Left renal cortex interstitium (tissue), 4 donors: ENCODE data around the gene ECE2. TPM values are rescaled to one million over a fixed set of nuclear protein-coding genes. Genes with fewer than 3 reads are reported as not detected.
A peak's percentile ranks its signal among the peaks of the same experiment; 100 is the strongest.

Experiments used
- DNase-seq, 4 donors: peaks; one replicate each; pipeline ENCODE4 v3.0.0-alpha.2; 2013; ENCODE audit warnings: low read depth in 4 of 4, low spot score in 2 of 4, missing footprints in 1 of 4
- polyA plus RNA-seq, 4 donors: library from polyadenylated mRNA; unstranded; fragments of 120-200 nt; gene quantifications; one replicate each; pipeline ENCODE4 v1.2.1, GENCODE V29; 2013; ENCODE audit not compliant: insufficient read length in 4 of 4

ECE2 gene
- polyA plus RNA-seq, 4 donors: 0.08 to 0.14 TPM; not detected in 2

DNA sequence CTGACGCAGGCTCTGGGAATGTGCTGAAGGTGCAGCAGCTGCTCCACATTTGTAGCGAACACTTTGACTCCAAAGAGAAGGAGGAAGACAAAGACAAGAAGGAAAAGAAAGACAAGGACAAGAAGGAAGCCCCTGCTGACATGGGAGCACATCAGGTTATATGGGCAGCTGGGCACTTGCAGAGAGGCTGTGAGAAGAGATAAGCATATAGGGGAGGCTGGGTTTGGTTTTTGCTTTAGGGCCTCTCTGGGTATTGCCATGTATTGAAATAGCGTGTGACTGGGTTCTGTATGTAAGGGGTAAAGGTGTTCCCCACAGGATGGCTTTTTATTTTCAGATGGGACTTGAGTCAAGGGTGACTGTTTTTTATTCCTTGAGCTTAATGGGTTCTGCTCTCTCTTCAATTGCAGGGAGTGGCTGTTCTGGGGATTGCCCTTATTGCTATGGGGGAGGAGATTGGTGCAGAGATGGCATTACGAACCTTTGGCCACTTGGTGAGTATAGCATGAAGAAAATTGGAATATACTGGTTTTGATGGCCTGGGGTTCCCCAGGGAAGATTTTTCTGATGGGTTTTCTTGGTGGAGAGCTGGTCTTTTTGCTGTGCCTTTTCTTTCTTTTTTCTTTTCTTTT is 30.6 kb downstream of the ECE2 start:
- no peak for DNase-seq

DNA sequence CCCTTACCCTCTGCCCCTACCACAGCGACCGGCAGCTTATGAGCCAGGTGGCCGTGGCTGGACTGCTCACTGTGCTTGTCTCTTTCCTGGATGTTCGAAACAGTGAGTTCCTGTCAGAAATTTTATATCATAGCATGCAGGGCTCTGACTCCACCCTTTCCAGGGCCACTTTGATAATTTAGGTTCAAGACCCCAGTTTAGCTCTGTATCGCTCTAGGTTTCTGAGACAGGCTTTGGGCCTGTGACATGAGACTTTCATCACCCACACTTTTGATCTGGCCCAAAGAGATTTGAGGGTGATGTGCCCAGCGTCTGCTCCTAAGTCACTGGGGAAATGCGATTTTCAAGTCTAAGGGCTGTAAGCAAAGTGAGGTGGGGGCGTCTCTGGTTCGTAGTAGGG is 32.1 kb downstream of the ECE2 start:
- DNase-seq: no peak

- DNase-seq: no peak
Measured at GRCh38 chr3:184308744-184309143, 32.9 kb downstream of the ECE2 start.

- no peak for DNase-seq
Measured at GRCh38 chr3:184311633-184312032, 35.8 kb downstream of the ECE2 start.

DNA sequence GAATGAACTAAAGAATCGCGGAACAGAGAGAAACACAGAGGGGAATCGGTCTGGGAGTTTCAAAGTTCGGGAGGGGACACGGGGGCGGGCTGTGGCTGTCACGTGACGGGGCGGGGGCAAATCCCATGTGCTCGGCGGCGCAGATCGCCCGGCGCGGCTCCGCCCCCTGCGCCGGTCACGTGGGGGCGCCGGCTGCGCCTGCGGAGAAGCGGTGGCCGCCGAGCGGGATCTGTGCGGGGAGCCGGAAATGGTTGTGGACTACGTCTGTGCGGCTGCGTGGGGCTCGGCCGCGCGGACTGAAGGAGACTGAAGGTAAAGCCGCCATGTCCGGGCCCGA is 38.5 kb downstream of the ECE2 start, which contains the start of gene EIF4G1:
EIF4G1 (plus strand) TSS at position 244 of the 337 bp plus-strand sequence. CDS start 1,191 bp downstream, outside the sequence.
- peak in 3 of 4 donors; percentile 53 to 88 (median 79) for DNase-seq

DNA sequence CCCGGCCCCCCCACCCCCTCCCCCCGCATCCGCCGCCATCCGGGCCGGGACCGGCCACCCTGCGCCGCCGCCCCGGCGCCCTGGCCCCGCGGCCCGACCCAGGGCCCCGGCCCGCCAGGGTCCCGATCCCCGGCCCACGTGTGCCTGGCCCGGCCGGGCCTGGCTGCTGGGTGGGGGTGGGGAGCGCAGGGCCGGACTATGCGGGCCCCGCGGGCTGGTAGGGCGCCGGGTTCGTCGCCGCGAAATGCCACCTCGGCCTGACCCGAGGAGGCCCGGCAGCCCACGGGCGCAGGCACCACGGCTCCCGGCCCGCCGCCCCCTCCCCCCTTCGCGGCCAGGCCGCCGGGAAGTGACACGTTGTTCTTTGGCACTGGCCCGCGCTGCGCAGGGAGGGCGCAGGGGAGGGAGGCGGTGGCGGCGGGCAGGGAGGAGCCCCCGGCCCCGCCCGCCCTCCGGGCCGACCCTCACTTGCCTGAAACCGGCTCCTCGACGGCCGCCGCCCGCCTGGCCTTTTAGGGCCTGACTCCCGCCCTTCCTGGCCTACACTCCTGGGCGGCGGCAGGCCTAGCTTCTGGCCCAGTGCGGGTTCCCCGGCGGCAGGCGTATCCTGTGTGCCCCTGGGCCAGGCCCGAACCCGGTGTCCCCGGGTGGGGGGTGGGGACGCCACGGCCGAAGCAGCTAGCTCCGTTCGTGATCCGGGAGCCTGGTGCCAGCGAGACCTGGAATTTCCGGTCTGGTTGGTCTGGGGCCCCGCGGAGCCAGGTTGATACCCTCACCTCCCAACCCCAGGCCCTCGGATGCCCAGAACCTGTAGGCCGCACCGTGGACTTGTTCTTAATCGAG is 39.1 kb downstream of the ECE2 start:
- DNase-seq: peak in 1 of 4 donors; percentile 24

GRCh38 chr3:184315543-184315867 is 39.7 kb downstream of the ECE2 start:
- DNase-seq: no peak

- DNase-seq: no peak
Measured at GRCh38 chr3:184315871-184316661, 40.2 kb downstream of the ECE2 start.

DNA sequence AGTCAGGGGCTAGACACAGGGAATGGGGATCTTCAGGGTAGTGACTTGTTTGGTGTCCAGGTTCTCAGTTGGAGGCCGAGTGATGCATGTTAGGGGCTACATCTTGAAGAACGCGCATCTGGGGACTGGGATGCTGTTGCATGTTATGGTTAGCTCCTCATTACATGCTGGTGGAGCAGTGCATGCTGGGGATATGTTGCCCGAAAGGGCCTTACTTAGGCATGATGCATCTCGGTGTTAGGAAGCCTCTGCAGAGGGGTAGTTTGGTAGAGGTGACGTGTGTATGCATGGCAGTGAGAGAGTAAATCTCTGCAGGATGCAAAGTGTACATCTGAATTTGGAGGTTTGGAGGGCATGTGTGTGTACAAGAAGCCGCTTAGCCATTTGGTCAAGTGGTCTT is 41.0 kb downstream of the ECE2 start:
- DNase-seq: no peak

DNA sequence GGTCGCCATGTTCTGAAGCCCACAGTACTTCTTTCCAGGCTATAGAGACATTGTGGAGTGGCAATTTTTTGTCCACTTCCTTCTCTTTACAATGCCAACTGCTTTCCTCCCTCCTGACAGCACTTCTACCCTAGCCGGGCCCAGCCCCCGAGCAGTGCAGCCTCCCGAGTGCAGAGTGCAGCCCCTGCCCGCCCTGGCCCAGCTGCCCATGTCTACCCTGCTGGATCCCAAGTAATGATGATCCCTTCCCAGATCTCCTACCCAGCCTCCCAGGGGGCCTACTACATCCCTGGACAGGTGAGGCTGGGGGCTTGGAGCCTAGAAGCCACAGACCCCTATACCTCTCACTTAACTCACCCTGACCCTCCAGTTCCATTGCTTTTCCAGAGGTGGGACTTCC is 41.4 kb downstream of the ECE2 start:
- DNase-seq: no peak

- no peak for DNase-seq
Measured at GRCh38 chr3:184320104-184320445, 44.3 kb downstream of the ECE2 start.

DNA sequence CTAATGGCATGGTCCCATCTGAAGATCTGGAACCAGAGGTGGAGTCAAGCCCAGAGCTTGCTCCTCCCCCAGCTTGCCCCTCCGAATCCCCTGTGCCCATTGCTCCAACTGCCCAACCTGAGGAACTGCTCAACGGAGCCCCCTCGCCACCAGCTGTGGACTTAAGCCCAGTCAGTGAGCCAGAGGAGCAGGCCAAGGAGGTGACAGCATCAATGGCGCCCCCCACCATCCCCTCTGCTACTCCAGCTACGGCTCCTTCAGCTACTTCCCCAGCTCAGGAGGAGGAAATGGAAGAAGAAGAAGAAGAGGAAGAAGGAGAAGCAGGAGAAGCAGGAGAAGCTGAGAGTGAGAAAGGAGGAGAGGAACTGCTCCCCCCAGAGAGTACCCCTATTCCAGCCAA is 45.8 kb downstream of the ECE2 start:
- DNase-seq: no peak

DNA sequence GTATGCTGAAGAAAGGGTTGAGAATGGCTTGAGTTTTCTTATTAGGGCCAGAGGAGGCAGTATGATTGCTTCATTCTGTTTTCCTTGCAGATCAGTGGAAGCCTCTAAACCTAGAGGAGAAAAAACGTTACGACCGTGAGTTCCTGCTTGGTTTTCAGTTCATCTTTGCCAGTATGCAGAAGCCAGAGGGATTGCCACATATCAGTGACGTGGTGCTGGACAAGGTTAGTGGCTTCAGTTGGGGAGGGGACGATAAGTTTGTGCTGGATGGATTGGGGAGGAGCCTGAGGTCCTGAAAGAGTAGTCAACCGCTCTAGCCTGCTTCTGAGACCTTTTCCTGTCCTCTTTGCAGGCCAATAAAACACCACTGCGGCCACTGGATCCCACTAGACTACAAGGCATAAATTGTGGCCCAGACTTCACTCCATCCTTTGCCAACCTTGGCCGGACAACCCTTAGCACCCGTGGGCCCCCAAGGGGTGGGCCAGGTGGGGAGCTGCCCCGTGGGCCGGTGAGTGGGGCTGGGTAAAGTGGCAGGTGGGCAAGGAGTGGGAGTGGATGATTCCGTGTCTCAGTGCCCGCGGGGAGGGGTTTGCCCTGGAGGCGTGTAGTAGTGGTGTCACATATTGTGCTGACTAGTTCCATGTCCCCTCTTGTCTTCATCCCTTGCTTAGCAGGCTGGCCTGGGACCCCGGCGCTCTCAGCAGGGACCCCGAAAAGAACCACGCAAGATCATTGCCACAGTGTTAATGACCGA is 47.1 kb downstream of the ECE2 start:
- no peak for DNase-seq

DNA sequence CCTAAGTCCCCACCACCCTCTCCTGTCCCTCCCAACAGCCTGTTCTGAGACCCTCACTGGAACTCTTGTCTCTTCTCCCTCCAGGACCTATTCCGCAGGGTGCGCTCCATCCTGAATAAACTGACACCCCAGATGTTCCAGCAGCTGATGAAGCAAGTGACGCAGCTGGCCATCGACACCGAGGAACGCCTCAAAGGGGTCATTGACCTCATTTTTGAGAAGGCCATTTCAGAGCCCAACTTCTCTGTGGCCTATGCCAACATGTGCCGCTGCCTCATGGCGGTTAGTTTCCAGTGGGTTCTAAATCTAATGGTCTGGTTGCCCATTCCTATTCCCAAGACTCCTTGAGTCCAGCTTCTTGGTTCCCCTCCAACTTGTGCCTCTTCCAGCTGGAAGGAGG is 47.9 kb downstream of the ECE2 start:
- no peak for DNase-seq

DNA sequence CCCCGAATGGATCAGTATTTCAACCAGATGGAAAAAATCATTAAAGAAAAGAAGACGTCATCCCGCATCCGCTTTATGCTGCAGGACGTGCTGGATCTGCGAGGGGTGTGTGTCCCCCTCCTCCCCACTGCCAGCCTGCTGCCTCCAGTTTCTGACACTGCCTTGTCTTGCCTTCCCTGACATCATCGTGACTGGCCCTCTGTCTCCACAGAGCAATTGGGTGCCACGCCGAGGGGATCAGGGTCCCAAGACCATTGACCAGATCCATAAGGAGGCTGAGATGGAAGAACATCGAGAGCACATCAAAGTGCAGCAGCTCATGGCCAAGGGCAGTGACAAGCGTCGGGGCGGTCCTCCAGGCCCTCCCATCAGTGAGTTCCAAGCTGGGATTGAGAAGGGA is 49.4 kb downstream of the ECE2 start:
- DNase-seq: no peak

DNA sequence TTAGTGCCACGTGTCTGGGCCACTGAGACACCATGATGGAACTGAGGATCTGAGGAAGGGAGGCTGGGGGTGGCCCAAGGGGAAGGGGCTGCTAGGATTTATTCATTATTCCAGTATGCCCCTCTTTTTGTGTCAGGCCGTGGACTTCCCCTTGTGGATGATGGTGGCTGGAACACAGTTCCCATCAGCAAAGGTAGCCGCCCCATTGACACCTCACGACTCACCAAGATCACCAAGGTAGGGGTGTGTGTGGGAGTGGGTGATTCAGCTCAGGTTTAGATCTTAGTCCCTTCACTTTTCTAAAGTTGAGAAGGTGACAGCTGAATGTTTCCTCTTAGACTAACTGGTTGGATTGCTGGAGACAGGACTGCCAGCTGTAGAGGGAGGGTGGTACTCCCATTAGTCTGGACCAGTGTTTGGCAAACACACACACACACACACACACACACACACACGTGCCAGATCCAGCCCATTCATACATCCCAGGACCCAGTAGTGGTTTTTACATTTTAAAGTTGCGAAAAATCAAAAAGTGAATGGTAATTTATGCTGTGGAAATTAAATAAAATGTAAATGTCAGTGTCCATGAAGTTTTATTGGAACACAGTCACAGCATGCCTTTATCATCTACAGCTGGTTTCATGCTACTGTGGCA is 50.0 kb downstream of the ECE2 start:
- DNase-seq: no peak

DNA sequence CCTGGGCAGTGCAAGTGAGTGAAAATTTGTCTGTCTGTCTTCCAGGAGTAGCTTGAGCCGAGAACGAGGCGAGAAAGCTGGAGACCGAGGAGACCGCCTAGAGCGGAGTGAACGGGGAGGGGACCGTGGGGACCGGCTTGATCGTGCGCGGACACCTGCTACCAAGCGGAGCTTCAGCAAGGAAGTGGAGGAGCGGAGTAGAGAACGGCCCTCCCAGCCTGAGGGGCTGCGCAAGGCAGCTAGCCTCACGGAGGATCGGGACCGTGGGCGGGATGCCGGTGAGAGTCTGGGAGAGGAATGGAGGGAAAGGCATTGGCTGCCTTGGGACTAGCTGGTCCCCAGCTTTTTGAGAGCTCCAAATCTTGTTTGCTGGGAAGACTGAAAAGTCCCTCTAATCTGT is 51.3 kb downstream of the ECE2 start:
- DNase-seq: no peak

- DNase-seq: no peak
Measured at GRCh38 chr3:184328516-184328915, 52.7 kb downstream of the ECE2 start.

GRCh38 chr3:184332370-184333090 is 56.7 kb downstream of the ECE2 start:
- no peak for DNase-seq

- no peak for DNase-seq
Measured at GRCh38 chr3:184333190-184333589, 57.4 kb downstream of the ECE2 start.
